H1 (cell line): Measurements from ENCODE around the gene PSMB9. TPM values are rescaled to one million over a fixed set of nuclear protein-coding genes. Genes with fewer than 3 reads are reported as not detected.

Experiments used
- CTCF ChIA-PET: fragments of 300-600 bp; sonication (Branson Sonifier 250); formaldehyde crosslinking; loops from one replicate; lab custom pipeline; 2021; ENCODE audit not compliant: partially characterized antibody; lab: Charles Lee
- POLR2A ChIA-PET: fragments of 300-600 bp; sonication (Branson Sonifier 250); formaldehyde crosslinking; loops from one replicate; lab custom pipeline; 2021; ENCODE audit warnings: inconsistent platforms; ENCODE audit not compliant: partially characterized antibody; lab: Charles Lee
- DNase-seq, 2 experiments: peaks; one replicate each; pipeline versions ENCODE4 v3.0.0 to v3.0.0-alpha.2; 2010 to 2022; ENCODE audit warnings: low spot score in 2 of 2, low read depth in 1 of 2, mixed read lengths in 1 of 2
- FAIRE-seq: peaks from 2 replicates; lab custom pipeline; 2011; peaks lifted over from hg19 to GRCh38; lab: Jason Lieb, UNC
- H2AFZ ChIP-seq: 2 replicates; pipeline ENCODE4 v1.8.1; 2012; ENCODE audit warnings: low read length, inconsistent platforms
- H2AK5ac ChIP-seq: 2 replicates; pipeline ENCODE4 v1.6.1; 2013; ENCODE audit warnings: low read depth, low read length
- H2BK120ac ChIP-seq: replicated peaks from 2 replicates; pipeline ENCODE3; 2013; ENCODE audit warnings: low read depth, low read length, inconsistent platforms
- H2BK12ac ChIP-seq: 2 replicates; pipeline ENCODE4 v1.6.1; 2013; ENCODE audit warnings: low read depth, low read length
- H2BK15ac ChIP-seq: 2 replicates; pipeline ENCODE4 v1.6.1; 2013; ENCODE audit warnings: low read length
- H2BK20ac ChIP-seq: 2 replicates; pipeline ENCODE4 v1.6.1; 2013; ENCODE audit warnings: low read length
- H2BK5ac ChIP-seq: 2 replicates; pipeline ENCODE4 v1.6.1; 2013; ENCODE audit warnings: low read depth, low read length
- H3K14ac ChIP-seq: 2 replicates; pipeline ENCODE4 v1.6.1; 2013; ENCODE audit warnings: inconsistent platforms; ENCODE audit not compliant: insufficient read length
- H3K18ac ChIP-seq: 2 replicates; pipeline ENCODE4 v1.6.1; 2013; ENCODE audit warnings: low read length; ENCODE audit errors: extremely low read depth
- H3K23ac ChIP-seq: 2 replicates; pipeline ENCODE4 v1.6.1; 2013; ENCODE audit warnings: inconsistent platforms; ENCODE audit not compliant: insufficient read length
- H3K23me2 ChIP-seq: 2 replicates; pipeline ENCODE4 v1.6.1; 2013; ENCODE audit warnings: low read depth, low read length
- H3K27ac ChIP-seq: 2 replicates; pipeline ENCODE4 v1.6.1; 2011; ENCODE audit warnings: low read depth, low read length, inconsistent platforms
- H3K27me3 ChIP-seq, 4 experiments: replicated peaks in 1 of 4; 1 replicate in 1 of 4; 2 replicates in 3 of 4; pipeline versions ENCODE4 v1.6.1 to v1.8.1; 2011 to 2013; ENCODE audit warnings: low read length in 3 of 4, mild to moderate bottlenecking in 3 of 4, inconsistent platforms in 2 of 4, mixed read lengths in 2 of 4, moderate library complexity in 1 of 4; ENCODE audit not compliant: control insufficient read depth in 3 of 4, insufficient read depth in 3 of 4; ENCODE audit errors: extremely low read depth in 1 of 4
- H3K36me3 ChIP-seq, 4 experiments: 2 replicates each; pipeline versions ENCODE4 v1.6.1 to v1.8.1; 2011 to 2013; ENCODE audit warnings: mild to moderate bottlenecking in 4 of 4, low read length in 3 of 4, moderate library complexity in 2 of 4, control low read depth in 1 of 4, inconsistent platforms in 1 of 4; ENCODE audit not compliant: insufficient read depth in 4 of 4, control insufficient read depth in 2 of 4
- H3K4ac ChIP-seq: replicated peaks from 2 replicates; pipeline ENCODE3; 2013; ENCODE audit warnings: low read length, low read depth, mixed read lengths, inconsistent platforms; ENCODE audit not compliant: insufficient read length
- H3K4me1 ChIP-seq, 4 experiments: replicated peaks in 1 of 4; 1 replicate in 1 of 4; 2 replicates in 3 of 4; pipeline versions ENCODE4 v1.6.1 to v1.8.1; 2011 to 2013; ENCODE audit warnings: low read length in 3 of 4, inconsistent platforms in 2 of 4, mixed read lengths in 1 of 4; ENCODE audit not compliant: insufficient read depth in 4 of 4, control insufficient read depth in 3 of 4
- H3K4me2 ChIP-seq, 2 experiments: 2 replicates each; pipeline versions ENCODE4 v1.6.1 to v1.8.1; 2011 to 2013; ENCODE audit warnings: low read depth in 2 of 2, low read length in 2 of 2, control low read depth in 1 of 2, inconsistent platforms in 1 of 2, mild to moderate bottlenecking in 1 of 2; ENCODE audit not compliant: insufficient read depth in 1 of 2
- H3K4me3 ChIP-seq, 4 experiments: fragments of 200-600, 300-600 bp in 1 of 4; sonication (generic), shearing (Covaris generic), sonication (Bioruptor Twin) in 1 of 4; 2 replicates each; pipeline versions ENCODE4 v1.5.1 to v1.8.1; 2011 to 2016; ENCODE audit warnings: low read length in 4 of 4, low read depth in 3 of 4, control low read depth in 2 of 4, inconsistent platforms in 2 of 4, mild to moderate bottlenecking in 2 of 4, mixed read lengths in 1 of 4, moderate library complexity in 1 of 4; ENCODE audit not compliant: insufficient read depth in 2 of 4; ENCODE audit errors: extremely low read depth in 1 of 4
- H3K56ac ChIP-seq: replicated peaks from 2 replicates; pipeline ENCODE3; 2013; ENCODE audit warnings: low read depth, mild to moderate bottlenecking, mixed read lengths, low read length, inconsistent platforms; ENCODE audit not compliant: insufficient read length
- H3K79me1 ChIP-seq: 2 replicates; pipeline ENCODE4 v1.6.1; 2013; ENCODE audit warnings: low read depth, low read length, control low read depth
- H3K79me2 ChIP-seq, 2 experiments: 2 replicates each; pipeline versions ENCODE4 v1.6.1 to v1.8.1; 2012 to 2013; ENCODE audit warnings: low read length in 2 of 2, mild to moderate bottlenecking in 2 of 2, inconsistent platforms in 1 of 2; ENCODE audit not compliant: insufficient read depth in 2 of 2, control insufficient read depth in 1 of 2
- H3K9ac ChIP-seq, 4 experiments: replicated peaks in 1 of 4; 1 replicate in 1 of 4; 2 replicates in 3 of 4; pipeline versions ENCODE4 v1.6.1 to v1.8.1; 2011 to 2013; ENCODE audit warnings: low read depth in 3 of 4, low read length in 3 of 4, control low read depth in 2 of 4, mild to moderate bottlenecking in 2 of 4, moderate library complexity in 2 of 4, inconsistent platforms in 1 of 4; ENCODE audit errors: extremely low read depth in 1 of 4
- H3K9me3 ChIP-seq, 2 experiments: 2 replicates each; pipeline versions ENCODE4 v1.6.1 to v1.8.1; 2012 to 2013; ENCODE audit warnings: mild to moderate bottlenecking in 2 of 2, moderate library complexity in 2 of 2, control low read depth in 1 of 2, inconsistent platforms in 1 of 2, low read depth in 1 of 2, low read length in 1 of 2, mixed read lengths in 1 of 2; ENCODE audit not compliant: insufficient read depth in 2 of 2
- H4K20me1 ChIP-seq, 2 experiments: replicated peaks in 1 of 2; 2 replicates each; pipeline versions ENCODE3 to v1.8.1; 2011 to 2013; ENCODE audit warnings: inconsistent platforms in 2 of 2, low read length in 2 of 2, mild to moderate bottlenecking in 1 of 2; ENCODE audit not compliant: insufficient read depth in 2 of 2, control insufficient read depth in 1 of 2
- H4K5ac ChIP-seq: 2 replicates; pipeline ENCODE4 v1.6.1; 2013; ENCODE audit warnings: low read length, low read depth, mixed read lengths, inconsistent platforms; ENCODE audit not compliant: insufficient read length
- H4K8ac ChIP-seq: 2 replicates; pipeline ENCODE4 v1.8.0; 2013; ENCODE audit warnings: mild to moderate bottlenecking, moderate library complexity, low read length, inconsistent platforms; ENCODE audit not compliant: insufficient read depth; ENCODE audit errors: extremely low read depth
- H4K91ac ChIP-seq: replicated peaks from 2 replicates; pipeline ENCODE3; 2013; ENCODE audit warnings: low read length, mixed read lengths, inconsistent platforms; ENCODE audit not compliant: insufficient read length
- BRCA1 ChIP-seq: IDR thresholded peaks from 2 replicates; pipeline ENCODE4 v1.6.1; 2012; ENCODE audit warnings: low read depth, low read length, improper control_type of control experiment
- CBX5 ChIP-seq: fragments of 300-800, 300-1000 bp; sonication (generic); IDR thresholded peaks from 2 replicates; pipeline ENCODE4 v1.7.1; 2016; ENCODE audit warnings: antibody characterized with exemption, low read length, low read depth
- CBX8 ChIP-seq: fragments of 300-800, 300-1000 bp; sonication (generic); IDR thresholded peaks from 2 replicates; pipeline ENCODE4 v1.7.1; 2016; ENCODE audit warnings: low read depth, low read length, borderline replicate concordance
- CTBP2 ChIP-seq: IDR thresholded peaks from 2 replicates; pipeline ENCODE4 v1.7.0; 2011; ENCODE audit warnings: borderline replicate concordance, mild to moderate bottlenecking, moderate library complexity, mixed read lengths, low read length; ENCODE audit not compliant: insufficient read depth, insufficient read length
- KDM5A ChIP-seq: fragments of 200-600 bp; IDR thresholded peaks from 2 replicates; pipeline ENCODE4 v1.7.1; 2012; ENCODE audit warnings: mild to moderate bottlenecking, low read length, inconsistent platforms, mixed read lengths
- NANOG ChIP-seq: IDR thresholded peaks from 2 replicates; pipeline ENCODE4 v1.6.1; 2011; ENCODE audit warnings: low read length, low read depth, mild to moderate bottlenecking, inconsistent platforms; ENCODE audit not compliant: insufficient read depth, poor library complexity, severe bottlenecking
- NRF1 ChIP-seq: IDR thresholded peaks from 2 replicates; pipeline ENCODE4 v1.6.1; 2011; ENCODE audit warnings: mild to moderate bottlenecking, low read depth, low read length, improper control_type of control experiment
- SAP30 ChIP-seq: fragments of 300-600 bp; sonication (generic); IDR thresholded peaks from 2 replicates; pipeline ENCODE4 v1.7.1; 2012; ENCODE audit warnings: low read length, moderate library complexity, mild to moderate bottlenecking, inconsistent platforms; ENCODE audit not compliant: insufficient read depth, insufficient replicate concordance
- SIN3A ChIP-seq, 2 experiments: IDR thresholded peaks in 1 of 2; conservative IDR thresholded peaks in 1 of 2; 2 replicates each; pipeline ENCODE4 v1.6.1; 2011 to 2012; ENCODE audit warnings: low read length in 2 of 2, improper control_type of control experiment in 1 of 2, low read depth in 1 of 2, mild to moderate bottlenecking in 1 of 2
- SIX5 ChIP-seq: IDR thresholded peaks from 2 replicates; pipeline ENCODE4 v1.6.1; 2011; ENCODE audit warnings: mild to moderate bottlenecking, low read depth, low read length
- SP2 ChIP-seq: IDR thresholded peaks from 2 replicates; pipeline ENCODE4 v1.6.1; 2012; ENCODE audit warnings: mild to moderate bottlenecking, low read length, inconsistent platforms
- SRF ChIP-seq: IDR thresholded peaks from 2 replicates; pipeline ENCODE4 v1.6.1; 2011; ENCODE audit warnings: mild to moderate bottlenecking, low read depth, low read length, moderate library complexity
- TBP ChIP-seq: IDR thresholded peaks from 2 replicates; pipeline ENCODE4 v1.6.1; 2011; ENCODE audit warnings: low read depth, low read length, improper control_type of control experiment
- ZNF274 ChIP-seq: IDR thresholded peaks from 2 replicates; pipeline ENCODE4 v1.7.0; 2012; ENCODE audit warnings: low read length, borderline replicate concordance; ENCODE audit errors: extremely low read depth
- WGBS, 2 experiments: shearing (Covaris generic) in 1 of 2; methylation state at CpG; one replicate each; pipeline versions ENCODE4 v1.1.6 to v1.1.7; 2013 to 2015; ENCODE audit warnings: low lambda C conversion rate in 2 of 2, mixed read lengths in 2 of 2, inconsistent platforms in 1 of 2, low coverage in 1 of 2, missing lambda C conversion rate in 1 of 2; ENCODE audit not compliant: insufficient replicate concordance in 2 of 2, insufficient coverage in 1 of 2, insufficient read length in 1 of 2; ENCODE audit errors: extremely low coverage in 1 of 2, missing lambda C conversion rate in 1 of 2; 5-methylcytosine and 5-hydroxymethylcytosine counted together
- polyA plus RNA-seq, 7 experiments: library from polyadenylated mRNA; depleted of rRNA in 3 of 7; stranded (reverse) in 5 of 7; unstranded in 2 of 7; fragments of >200 nt in 5 of 7; fragments of 200-250 nt in 2 of 7; gene quantifications; 1 replicate in 5 of 7; 2 replicates in 1 of 7; 4 replicates in 1 of 7; pipeline versions ENCODE4 v1.2.1 to v1.2.3, GENCODE V29; 2011 to 2013; ENCODE audit warnings: missing spikeins in 2 of 7, mixed read lengths in 2 of 7
- total RNA-seq: library from RNA; stranded (reverse); fragmentation: NEBNext Ultra II Directional; extraction: Animal tissue kit (Norgen Biotek cat#: 25700); gene quantifications from 2 replicates; pipeline ENCODE4 v1.2.1, GENCODE V29; 2021

PSMB9 gene
- total and polyA plus RNA-seq, 2 of the 8 experiments (the other 6 are each of a cell fraction or from before 2014, with no cell fraction given): 4.5 to 22.8 TPM

DNA sequence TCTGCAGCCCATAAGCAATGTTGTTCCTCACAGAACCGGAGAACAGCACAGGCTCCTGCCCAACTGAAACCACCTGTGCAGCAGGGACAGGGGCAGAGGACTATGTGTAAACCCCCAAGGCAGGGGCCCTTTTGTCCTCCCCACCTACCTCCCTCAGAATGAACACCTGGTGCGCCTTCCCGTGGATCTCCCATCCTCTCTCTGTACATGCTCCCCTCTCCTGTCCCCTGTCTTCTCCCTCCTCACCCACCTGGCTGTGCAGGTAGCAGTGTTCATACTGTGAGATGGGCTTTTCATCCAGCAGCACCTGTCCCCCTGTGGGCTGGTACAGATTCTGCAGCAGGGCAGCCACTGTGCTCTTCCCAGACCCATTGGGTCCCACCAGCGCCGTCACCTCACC, 24.0 kb upstream of the PSMB9 start:
- Histone ChIP-seq H4K5ac (no peak overlapping the region), H3K9me3 (no peaks in the 10 kb centered on the region), H4K8ac (no peak overlapping the region), H3K79me1 (no peaks in the 10 kb centered on the region), H2BK12ac (no peak overlapping the region), H3K18ac (no peak overlapping the region), H4K91ac (no peak overlapping the region), H2BK5ac (no peak overlapping the region), H3K27ac (no peak overlapping the region), H3K56ac (no peak overlapping the region), H3K23ac (no peak overlapping the region), H3K27me3 (no peaks in the 10 kb centered on the region), H2BK20ac (no peak overlapping the region), H3K9ac (no peak overlapping the region), H2BK120ac (no peak overlapping the region), H2AFZ (no peak overlapping the region), H3K79me2 (no peaks in the 10 kb centered on the region), H2BK15ac (no peak overlapping the region), H3K4me3 (no peak overlapping the region), H2AK5ac (no peak overlapping the region), H3K4me1 (peaks cover 0 to 4% (median 0%) of the 10 kb centered on the region in 4 experiments; a peak in 1 of 7 replicates), H3K4me2 (no peak overlapping the region), H4K20me1 (no peaks in the 10 kb centered on the region), H3K4ac (no peak overlapping the region), H3K36me3 (peaks cover 0 to 2% (median 0%) of the 10 kb centered on the region in 4 experiments; a peak in 4 of 8 replicates), H3K23me2 (no peaks in the 10 kb centered on the region; the same call in 1 of the 2 replicates), H3K14ac (no peak overlapping the region)
- ChIA-PET CTCF (interaction anchor here (2.8 kb wide), 1 partner anchor 118 kb away, joined by 8 read pairs; no protein-coding TSS in a partner anchor), POLR2A (interaction anchor here (5.4 kb wide), 1 partner anchor 8 kb away, joined by 21 read pairs; the partner anchor contains the start of gene TAP2)
- 90% methylated on average over 5 of the region's 5 CpGs; no CpG with 5 or more reads in 1 of the 2 experiments for WGBS, 2 experiments
- DNase-seq (no peak), FAIRE-seq (no peak)
- TF ChIP-seq NRF1 (no peak), CBX8 (no peak), NANOG (no peak), KDM5A (no peak), SIX5 (no peak), SRF (no peak), TBP (no peak), SAP30 (no peak), BRCA1 (no peak), CTBP2 (no peak), SP2 (no peak), ZNF274 (no peak), CBX5 (no peak), SIN3A (conservative IDR thresholded peaks at IDR 0.05 in 1 of 2, IDR thresholded peaks at IDR 0.05 in 1 of 2; ENCODE audit: low read depth in 1 of 2, low read length in 2 of 2) (no peak)
